Subcutaneous adipose tissue (tissue), 4 donors: ENCODE data around the gene SH2D6. TPM values are rescaled to one million over a fixed set of nuclear protein-coding genes. Genes with fewer than 3 reads are reported as not detected.

Source experiments
- CTCF ChIP-seq: fragments of 450-650 bp; IDR thresholded peaks from one replicate; pipeline ENCODE4 v1.5.1; 2016; ENCODE audit warnings: low read depth, mild to moderate bottlenecking, control low read depth, antibody characterized with exemption, moderate library complexity
- total RNA-seq, 4 donors: library from RNA; depleted of rRNA; stranded (reverse); fragments of >200 nt; gene quantifications; one replicate each; pipeline ENCODE4 v1.1.0, GENCODE V29; 2016

Gene SH2D6
- total RNA-seq, 4 donors from 2014 or later = 2.8 TPM; not detected in 3

GRCh38 chr2:85400023-85400422 lies 18.5 kb upstream of the SH2D6 start:
- no peak for TF ChIP-seq CTCF

- no peak for TF ChIP-seq CTCF
Observed at GRCh38 chr2:85400541-85401463, 17.7 kb upstream of the SH2D6 start.

- no peak for TF ChIP-seq CTCF
Observed at GRCh38 chr2:85401464-85401805, 17.1 kb upstream of the SH2D6 start.

- no peak for TF ChIP-seq CTCF
Observed at GRCh38 chr2:85401844-85402243, 16.7 kb upstream of the SH2D6 start.

- no peak for TF ChIP-seq CTCF
Observed at GRCh38 chr2:85405201-85406059, 13.1 kb upstream of the SH2D6 start.

GRCh38 chr2:85409845-85410583 lies 8.5 kb upstream of the SH2D6 start, which contains the start of gene CAPG:
Gene CAPG (minus strand): TSS chr2:85410366. CDS start chr2:85402145, 8,221 bp downstream.
- TF ChIP-seq CTCF = no peak
